Hippocampal formation (tissue), 2 donors: Measurements from ENCODE around the gene PKP3.
"Not testable (repeated sequence)": the region's sequence is repeated elsewhere in the genome, so short reads cannot be mapped to it uniquely, and the experiment has no call there.

Source experiments
- DNase-seq, 2 donors: peaks; one replicate each; lab custom pipeline; 2025; lab: John Stamatoyannopoulos, UW

The PKP3 gene

GRCh38 chr11:379205-380094 is 14.6 kb upstream of the PKP3 start:
- DNase-seq = no peak

GRCh38 chr11:380095-380480 is 13.9 kb upstream of the PKP3 start:
- no peak for DNase-seq

DNA sequence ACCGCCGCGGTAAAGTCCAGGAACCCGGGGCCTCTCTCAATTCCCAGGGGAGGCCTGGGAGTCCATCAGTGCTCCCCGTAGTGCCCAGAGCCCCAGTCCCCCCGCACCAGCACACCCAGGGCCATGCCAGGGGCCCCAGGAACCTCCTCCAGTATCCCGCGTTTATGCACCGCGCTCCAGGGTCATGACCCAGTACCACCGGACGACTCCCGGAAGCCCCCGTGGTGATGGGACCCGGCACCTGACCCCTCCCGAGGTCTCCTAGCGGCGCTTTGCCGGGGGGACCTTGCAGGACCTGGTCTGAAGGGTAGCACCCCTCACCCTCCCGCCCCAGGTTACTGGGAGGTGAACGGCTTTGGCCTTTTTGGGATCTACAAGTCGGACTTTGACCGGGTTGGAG is 13.5 kb upstream of the PKP3 start:
- no peak for DNase-seq

- DNase-seq = no peak
Measured at GRCh38 chr11:380996-381395, 13.0 kb upstream of the PKP3 start.

- DNase-seq = no peak
Measured at GRCh38 chr11:381501-382072, 12.4 kb upstream of the PKP3 start.

GRCh38 chr11:382081-382629 is 11.9 kb upstream of the PKP3 start:
- no peak for DNase-seq

DNA sequence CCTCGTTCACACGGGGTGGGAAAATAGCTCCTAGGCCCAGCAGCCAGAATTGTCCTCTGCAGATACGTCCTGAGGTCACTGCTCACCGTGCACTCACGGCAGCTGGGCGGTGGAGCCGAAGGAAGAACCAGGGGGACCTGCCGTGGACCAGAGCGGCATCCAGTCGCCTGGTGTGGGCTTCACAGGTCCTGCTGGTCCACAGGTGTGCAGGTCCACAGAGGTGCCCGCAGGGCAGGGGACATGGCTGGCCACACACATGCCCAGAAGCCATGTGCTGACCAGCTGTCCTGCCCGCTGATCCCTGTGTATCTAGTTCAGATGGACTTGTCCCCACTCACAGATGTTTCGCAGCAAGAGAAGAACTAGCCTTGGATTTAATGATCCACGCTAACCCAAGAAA is 10.6 kb upstream of the PKP3 start:
- no peak for DNase-seq

DNA sequence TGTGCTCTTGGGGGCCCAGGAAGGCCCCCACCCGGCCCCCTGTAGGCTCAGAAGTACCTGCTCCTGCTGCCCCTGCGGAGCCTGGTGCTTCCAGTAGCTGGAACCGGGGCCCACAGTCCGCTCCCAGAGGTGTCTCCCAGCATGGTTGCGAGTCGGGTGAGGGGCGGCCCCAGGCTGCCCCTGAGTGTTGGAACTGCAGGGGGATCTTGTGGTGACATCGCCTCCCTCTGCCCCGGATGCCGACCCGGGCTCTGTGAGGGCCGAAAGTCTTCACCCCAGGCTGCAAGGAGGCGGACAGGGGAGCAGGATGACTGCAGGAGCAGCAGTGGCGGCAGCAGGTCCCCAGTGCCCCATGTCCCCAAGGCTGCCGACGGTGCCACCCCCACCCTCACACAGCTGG is 9.5 kb upstream of the PKP3 start:
- DNase-seq = no peak

DNA sequence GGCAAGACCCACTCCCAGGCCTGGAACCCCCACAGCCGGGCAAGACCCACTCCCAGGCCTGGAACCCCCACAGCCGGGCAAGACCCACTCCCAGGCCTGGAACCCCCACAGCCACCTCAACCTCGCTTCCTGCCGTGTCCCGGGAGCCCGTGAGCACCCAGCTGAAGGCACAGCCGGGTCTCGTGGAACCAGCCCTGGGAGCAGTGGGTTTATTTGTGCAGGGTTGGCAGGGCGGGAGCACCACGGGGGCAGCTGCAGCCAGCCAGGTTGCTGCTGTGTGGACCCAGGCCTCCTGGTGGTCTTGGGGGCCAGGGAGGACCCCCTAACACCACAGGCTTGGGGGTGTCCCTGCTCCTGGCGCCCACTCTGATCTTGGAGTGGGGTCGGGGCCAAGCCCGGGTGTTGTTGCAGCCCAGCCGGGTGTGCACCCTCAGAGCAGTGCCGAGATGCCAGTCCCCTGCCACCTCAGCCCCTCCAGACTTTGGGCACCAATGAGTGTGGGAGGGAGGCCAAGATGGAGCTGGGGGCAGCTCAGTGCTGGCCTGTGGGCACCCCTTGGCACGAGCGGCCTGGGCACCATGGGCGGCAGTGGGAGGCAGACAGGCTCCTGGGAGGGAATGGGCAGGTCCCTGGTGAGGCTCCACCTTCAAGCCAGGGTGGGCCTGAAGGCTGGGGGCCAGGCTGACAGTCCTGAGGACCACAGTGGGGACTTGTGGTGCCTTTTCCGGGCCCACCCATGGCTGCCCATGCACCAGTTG is 8.2 kb upstream of the PKP3 start:
- no peak for DNase-seq

GRCh38 chr11:386483-386882 is 7.5 kb upstream of the PKP3 start:
- no peak for DNase-seq

DNA sequence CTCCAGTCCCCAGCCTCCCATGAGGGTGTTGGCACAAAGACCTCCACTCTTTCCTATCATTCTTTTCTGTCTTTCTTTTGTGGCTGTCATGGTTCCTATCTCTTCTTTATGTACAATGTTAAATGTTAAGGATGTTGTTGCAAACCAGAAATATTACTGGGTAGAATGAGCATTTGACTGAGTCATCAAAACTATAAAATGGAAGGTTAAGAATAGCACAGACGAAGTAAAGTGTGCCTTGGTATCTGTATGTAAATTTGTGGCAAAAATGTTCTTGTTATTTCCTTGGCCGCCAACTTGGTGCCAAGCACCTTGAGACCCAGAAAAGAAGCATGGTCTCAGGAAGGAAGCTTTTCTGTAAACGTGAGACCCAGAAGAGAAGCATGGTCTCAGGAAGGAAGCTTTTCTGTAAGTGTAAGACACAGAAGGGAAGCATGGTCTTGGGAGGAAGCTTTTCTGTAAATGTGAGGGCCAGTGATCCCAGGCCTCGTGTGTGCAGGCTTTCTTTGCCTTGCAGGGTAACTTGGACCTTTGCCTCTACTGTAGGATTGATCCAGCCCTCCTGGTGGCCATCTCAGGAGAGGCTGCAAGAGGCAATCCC is 6.7 kb upstream of the PKP3 start:
- no peak for DNase-seq

GRCh38 chr11:389369-389768 is 4.6 kb upstream of the PKP3 start:
- DNase-seq = not testable (repeated sequence)

- DNase-seq = no peak
Measured at GRCh38 chr11:390175-390574, 3.8 kb upstream of the PKP3 start.

- no peak for DNase-seq
Measured at GRCh38 chr11:391117-392017, 2.6 kb upstream of the PKP3 start.

DNA sequence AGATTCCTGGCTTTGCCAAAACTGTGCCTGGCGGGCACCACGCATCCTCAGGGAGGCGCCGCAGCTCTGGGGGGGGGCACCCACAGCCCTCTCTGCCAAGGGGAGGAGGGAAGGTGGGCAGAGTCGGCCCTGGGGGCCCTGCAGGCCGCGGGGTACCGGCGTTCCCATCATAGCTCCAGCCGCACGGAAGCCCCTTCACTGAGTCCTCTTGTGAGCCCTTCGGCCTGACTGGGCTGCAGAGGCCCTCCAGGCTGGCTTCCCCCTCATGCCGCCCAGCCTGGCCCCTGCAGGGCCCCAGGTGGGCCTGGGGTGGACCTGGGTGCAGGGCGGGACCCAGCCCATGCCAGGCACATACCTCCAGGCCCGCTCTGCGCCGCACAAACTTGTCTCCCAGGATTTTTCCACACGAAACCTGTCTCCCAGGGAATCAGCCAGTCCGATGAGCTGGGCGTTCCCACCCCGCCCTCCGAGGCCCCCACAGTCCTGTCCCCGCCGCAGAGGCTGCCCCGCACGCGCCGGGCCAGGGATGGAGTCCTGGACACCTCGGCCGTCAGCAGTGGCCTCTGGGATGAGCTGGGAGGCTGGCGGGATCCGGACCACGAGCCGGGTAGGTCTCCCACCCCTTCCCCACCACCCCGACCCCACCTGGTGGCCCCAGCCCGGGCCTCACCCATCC is 1.8 kb upstream of the PKP3 start:
- DNase-seq = no peak

GRCh38 chr11:393219-394033 is 583 bp upstream of the PKP3 start:
- DNase-seq = no peak

GRCh38 chr11:394858-395655 is 1.0 kb downstream of the PKP3 start:
- no peak for DNase-seq

DNA sequence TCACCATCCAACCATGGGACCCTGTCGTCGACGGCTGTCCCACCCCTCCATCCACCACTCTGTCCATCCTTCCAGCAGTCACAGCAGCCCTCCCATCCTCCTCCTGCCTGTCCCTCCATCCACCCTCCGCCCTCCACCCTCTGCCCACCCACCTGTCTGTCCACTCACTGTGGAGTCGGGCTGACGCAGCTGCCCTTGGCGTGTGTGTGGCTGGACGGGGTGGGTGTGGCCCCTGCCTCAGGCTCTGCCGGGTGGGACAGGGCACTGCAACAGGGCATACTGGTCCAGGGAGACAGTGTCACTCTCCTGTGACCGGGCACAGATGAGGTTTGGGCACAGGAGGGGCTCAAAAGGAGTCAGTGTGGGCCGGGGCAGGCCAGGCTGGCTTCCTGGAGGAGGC is 1.9 kb downstream of the PKP3 start:
- DNase-seq = no peak

- DNase-seq = no peak
Measured at GRCh38 chr11:396511-396947, 2.5 kb downstream of the PKP3 start.
